Suppressor macrophage treated with lipopolysaccharide for 1 hour (primary cell): ENCODE results near the gene PLEKHG4B.
"Not testable (repeated sequence)": the region's sequence is repeated elsewhere in the genome, so short reads cannot be mapped to it uniquely, and the experiment has no call there.

Experiments used
- DNase-seq, 3 donors: peaks; one replicate each; pipeline ENCODE4 v3.0.0-alpha.2; 2020 to 2022

The PLEKHG4B gene, protein sequence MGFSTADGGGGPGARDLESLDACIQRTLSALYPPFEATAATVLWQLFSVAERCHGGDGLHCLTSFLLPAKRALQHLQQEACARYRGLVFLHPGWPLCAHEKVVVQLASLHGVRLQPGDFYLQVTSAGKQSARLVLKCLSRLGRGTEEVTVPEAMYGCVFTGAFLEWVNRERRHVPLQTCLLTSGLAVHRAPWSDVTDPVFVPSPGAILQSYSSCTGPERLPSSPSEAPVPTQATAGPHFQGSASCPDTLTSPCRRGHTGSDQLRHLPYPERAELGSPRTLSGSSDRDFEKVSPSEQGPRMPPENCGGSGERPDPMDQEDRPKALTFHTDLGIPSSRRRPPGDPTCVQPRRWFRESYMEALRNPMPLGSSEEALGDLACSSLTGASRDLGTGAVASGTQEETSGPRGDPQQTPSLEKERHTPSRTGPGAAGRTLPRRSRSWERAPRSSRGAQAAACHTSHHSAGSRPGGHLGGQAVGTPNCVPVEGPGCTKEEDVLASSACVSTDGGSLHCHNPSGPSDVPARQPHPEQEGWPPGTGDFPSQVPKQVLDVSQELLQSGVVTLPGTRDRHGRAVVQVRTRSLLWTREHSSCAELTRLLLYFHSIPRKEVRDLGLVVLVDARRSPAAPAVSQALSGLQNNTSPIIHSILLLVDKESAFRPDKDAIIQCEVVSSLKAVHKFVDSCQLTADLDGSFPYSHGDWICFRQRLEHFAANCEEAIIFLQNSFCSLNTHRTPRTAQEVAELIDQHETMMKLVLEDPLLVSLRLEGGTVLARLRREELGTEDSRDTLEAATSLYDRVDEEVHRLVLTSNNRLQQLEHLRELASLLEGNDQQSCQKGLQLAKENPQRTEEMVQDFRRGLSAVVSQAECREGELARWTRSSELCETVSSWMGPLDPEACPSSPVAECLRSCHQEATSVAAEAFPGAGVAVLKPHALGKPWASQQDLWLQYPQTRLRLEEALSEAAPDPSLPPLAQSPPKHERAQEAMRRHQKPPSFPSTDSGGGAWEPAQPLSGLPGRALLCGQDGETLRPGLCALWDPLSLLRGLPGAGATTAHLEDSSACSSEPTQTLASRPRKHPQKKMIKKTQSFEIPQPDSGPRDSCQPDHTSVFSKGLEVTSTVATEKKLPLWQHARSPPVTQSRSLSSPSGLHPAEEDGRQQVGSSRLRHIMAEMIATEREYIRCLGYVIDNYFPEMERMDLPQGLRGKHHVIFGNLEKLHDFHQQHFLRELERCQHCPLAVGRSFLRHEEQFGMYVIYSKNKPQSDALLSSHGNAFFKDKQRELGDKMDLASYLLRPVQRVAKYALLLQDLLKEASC (N-terminal part only)

DNA sequence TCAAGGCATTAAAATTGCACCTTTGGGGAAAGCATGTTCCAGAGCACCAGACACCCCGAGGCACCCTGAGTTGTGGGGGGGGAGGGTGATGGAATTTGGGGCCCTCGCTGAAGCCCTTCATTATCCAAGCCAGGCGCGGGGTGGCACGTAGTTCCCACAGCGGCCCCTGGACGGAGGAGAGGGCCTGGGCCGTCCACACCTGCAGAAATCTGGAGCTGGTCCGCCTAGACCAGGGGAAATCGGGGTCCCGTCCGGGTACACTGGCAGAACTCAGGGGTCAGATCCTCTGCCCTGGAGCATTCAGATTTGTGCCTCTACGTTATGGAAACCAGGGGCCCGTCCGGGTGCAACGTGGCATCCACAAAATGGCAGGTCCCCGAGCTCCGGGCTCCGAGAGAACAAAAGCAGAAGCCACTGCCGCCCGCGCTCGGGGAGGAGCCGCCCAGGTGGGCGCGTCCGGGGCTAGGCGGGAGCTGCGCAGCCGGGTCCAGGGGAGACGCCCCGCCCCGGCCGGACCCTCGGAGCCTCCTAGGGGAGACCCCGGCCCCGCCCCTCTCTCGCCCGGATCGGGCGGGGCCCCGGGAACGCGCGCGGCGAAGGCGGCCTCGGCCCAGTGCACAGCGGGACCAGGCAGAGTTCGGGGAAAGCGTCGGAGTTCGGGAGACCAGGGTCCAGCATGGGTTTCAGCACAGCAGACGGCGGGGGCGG lies at the start of gene PLEKHG4B:
Gene PLEKHG4B (plus strand): TSS at position 613 of the 708 bp plus-strand sequence. CDS start 64 bp downstream, at position 677.
- peak; percentile 33 to 66 (median 48) for DNase-seq

DNA sequence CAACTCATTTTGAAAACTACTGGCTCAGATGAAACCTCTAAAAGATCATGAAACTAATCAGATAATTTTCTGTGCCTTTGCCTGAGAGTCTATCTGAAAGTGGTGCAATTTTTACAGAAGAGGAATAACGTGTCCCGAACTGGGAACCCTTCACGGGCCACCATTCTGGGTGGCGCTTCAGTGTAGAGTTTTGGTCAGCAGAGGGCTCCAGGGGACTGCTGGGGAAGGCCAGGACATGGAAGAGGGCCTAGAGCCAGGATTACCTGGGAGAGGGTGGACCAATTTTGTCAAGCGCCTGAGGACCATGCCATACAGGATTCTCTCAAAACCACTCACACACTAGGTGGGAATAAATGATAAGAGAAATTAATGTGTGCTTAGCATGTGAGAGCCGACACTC lies 49.7 kb upstream of the PLEKHG4B start:
- peak in 1 of 3 donors; percentile 23 for DNase-seq

DNA sequence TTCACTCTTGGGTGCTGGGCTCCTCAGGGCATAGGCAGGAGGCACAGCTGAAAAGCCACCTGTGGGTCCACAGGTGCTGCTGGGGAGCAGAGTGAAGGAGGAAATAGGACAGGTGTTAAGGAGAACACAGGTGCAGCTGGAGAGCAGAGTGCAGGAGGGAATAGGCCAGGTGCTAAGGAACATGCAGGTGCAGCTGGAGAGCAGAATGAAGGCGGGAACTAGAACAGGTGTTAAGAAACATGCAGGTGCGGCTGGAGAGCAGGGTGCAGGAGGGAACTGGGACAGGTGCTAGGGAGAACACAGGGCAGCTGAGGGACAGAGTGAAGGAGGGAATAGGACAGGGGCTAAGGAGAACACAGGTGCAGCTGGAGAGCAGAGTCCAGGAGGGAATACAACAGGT lies 43.8 kb upstream of the PLEKHG4B start:
- no peak for DNase-seq

DNA sequence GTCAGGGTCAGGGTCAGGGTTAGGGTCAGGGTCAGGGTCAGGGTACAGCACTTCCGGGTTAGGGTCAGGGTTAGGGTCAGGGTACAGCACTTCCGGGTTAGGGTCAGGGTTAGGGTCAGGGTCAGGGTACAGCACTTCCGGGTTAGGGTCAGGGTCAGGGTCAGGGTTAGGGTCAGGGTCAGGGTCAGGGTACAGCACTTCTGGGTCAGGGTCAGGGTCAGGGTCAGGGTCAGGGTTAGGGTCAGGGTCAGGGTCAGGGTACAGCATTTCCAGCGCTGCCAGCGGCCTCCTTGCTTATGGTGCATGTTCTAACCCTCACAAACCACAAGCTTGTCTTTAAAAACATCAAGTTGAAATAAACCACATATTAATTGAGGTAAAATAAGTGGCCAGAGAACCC lies 42.4 kb upstream of the PLEKHG4B start:
- not testable (repeated sequence) for DNase-seq

DNA sequence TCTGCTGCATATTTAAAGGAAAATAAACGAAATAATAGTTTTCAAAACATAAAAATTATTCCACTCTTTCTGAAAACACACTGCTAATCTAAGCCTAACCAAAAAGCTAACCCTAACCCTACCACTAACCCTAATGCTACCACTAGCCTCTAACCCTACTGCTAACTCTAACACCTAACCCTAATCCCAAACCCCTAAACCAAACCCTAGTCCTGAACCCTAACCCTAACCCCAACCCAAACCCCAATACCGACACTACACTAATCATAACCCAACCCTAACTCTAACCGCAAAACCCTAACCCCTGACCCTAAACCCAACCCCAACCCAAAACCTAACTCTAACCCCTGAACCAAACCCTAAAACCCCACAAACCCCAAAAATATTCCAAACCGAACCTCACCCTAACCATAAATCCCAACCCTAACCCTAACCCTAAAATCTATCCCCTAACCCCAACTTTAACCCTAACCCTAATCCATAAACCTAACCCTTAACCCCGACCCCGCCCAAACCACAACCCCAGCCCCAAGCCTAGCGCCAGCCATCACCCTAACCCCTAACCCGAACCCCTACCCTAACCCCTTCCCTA lies 41.9 kb upstream of the PLEKHG4B start:
- DNase-seq, result no peak

DNA sequence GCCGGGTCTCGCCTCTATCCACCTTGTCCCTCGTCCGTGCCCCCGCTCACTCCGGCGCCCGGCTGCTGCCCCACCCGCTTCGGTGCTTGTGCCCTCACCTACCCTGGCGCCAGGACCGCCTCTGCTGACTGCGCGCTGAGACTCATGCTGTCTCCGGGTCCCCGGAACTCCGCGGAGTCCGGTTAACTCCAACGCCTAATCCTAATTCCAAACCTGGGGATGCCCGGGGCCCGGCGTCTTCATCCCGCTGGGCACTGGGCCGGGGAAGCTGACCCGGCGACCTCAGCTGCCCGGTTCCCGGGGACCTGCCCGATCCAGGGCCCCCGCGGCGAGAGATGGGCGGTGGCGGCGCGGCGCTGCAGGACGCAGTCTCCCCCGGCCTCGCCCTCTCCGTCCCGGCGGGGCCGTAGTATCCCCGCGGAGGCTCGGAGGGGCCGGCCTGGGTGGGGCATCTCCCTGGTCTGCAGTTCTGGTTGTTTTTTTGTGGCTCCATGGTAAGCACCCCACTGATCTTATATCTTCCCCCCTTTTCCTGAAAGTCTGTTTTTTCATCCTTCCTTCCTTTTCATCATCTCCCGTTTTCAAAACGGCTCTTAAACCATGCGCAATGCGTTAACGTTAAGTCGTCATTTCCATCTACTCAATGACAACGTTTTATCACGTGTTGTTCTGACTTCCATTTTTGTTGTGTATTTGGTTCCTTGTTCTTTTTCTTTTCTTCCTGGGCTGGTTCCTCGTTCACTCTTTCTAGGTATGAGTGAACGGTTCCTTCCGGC lies 41.1 kb upstream of the PLEKHG4B start:
- no peak for DNase-seq

DNA sequence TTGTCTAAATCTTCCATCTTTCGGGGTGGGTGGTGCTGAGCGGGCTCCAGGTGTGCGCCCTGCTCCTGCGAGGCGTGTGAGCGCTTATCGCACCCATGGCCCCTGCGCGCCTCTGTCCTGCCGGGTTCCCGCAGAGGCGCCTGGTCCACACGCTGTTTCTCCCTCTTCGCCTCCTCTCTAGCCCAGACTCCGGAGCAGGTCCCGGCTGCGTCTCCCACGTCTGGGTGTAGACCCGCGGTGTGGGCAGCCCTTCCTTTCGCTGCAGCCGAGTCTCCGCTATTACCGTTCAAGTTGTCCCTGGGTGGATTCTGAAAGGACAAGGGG lies 40.5 kb upstream of the PLEKHG4B start:
- no peak for DNase-seq

DNA sequence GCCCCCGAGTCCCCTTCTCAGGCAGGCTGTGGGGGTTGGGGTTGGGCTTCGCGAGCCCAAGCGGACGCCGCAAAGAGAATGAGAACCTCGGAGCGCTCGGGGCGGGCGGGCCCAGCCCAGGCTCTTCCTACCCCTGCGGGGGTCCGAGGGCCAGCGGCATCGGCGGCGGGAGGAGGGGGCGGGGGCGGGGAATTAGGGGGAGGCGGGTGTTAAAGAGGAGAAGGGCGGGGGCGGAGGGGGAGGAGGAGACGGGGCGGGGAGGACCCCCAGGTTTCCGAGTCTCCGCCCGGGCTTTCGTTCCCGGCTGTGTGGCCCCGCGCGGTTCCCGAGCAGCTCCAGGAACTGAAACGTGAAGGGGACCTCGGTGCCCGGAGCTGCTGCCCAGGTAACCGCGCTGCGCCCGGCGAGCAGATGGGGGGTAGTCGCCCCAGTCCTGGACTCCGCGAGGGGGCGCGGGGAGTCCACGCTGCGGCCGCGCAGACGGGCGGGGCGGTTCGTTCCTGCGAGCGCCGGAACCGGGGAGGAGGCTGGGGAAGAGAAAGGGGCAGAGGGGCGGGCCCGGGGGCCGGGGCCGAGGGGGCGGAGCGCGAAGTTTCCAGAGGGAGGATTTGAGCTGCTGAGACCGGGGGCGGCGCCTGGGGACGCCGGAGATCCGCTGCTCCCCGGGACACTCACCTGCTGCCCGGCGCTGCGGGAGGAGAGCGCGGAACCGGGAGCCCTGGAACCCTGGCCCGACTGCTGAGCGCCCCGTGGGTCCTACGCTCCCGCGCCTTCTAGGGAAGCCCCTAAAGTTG lies 38.4 kb upstream of the PLEKHG4B start:
- peak; percentile 18 to 55 (median 40) for DNase-seq

DNA sequence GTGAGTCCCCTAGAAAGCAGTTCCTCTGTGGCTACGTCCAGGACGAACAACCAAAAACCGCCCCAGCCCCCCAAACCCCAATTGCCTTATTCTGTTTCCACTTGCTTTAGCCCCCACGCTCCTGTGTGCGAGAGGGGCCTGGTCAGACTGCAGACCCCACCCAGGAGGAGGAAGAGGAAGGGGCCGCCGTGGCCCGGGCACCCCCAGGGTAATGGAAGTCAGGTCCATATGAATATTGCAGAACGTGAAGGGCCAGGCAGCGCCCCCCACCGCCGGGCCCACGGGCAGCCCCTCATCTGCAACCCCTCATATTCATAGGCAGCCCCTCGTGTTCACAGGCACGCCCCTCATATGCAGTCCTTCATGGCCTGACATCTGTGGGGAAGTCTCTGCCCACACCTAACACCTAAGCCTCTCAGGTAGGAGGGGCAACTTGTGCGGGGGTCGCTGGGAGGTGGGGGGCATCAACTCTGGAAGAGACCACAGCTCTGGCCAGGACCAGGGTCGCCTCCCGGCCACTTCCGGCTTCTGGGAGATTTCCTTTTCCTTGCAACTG lies 37.7 kb upstream of the PLEKHG4B start:
- DNase-seq, result no peak

DNA sequence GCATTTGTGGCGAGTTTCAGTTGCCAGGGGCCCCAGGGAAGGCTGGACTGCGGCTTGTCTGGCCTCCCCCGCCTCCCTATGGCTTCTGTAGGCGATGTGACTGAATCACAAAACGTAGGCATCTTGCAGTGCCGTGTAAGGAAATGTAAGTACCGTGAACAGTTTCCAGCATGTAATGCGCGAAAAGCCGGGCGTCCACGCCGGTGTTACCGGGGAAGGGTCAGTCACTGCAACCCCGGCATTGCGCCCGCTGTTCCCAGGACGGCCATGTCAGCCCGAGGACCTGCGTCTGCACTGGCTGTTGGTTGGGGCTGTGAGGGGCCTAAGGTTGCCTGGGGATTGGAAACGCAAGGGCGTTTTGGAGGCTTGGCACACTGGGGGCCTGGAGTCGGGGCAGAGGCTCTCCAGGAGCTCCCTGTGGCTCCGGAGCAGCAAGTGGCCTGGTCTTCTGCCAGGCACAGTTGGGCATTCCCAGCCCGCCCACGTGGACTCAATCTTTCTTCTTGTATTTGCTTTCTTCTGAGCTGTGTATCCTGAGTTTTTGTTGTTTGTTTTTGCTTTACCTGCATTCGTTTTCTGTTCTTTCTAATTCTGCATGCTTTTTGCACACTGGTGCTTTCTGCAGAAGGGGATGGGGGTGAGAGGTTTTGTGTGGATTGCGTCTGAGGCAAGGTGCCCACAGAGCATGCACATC lies 36.9 kb upstream of the PLEKHG4B start:
- no peak for DNase-seq

DNA sequence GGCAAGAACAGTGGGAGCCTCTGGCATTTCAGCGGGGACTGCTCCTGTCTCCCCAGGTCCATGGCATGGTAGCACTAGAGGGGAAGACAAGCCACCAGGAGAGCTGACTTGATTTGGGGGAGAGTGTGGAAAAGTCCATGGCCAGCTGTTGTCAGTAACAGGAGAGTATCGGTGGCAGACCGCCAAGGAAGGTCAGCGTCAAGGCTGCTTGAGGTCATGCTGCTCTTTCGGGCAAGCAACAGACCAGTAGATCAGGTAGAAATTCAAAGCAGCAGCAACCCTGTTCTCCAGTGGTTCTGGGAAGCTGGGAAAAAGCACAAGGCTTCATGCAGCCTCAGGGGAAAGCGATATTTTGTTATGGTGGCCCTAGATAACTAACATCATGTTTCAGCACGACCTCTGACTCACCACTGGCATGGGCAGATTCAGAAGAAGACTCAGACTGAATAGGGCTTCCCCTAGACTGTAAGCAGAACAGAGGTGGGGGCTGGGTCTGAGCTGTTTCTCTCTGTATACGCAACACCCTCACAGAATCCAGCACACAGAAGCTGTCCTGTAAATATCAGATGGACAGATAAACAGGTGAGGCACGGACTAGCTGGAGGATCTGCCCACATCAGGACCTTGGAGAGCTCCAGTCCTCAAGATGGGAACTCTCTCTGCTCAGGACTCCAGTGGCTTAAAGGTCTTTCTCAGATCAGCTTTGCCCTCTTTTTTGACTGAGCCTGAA lies 35.2 kb upstream of the PLEKHG4B start:
- peak; percentile 23 to 45 (median 27) for DNase-seq

DNA sequence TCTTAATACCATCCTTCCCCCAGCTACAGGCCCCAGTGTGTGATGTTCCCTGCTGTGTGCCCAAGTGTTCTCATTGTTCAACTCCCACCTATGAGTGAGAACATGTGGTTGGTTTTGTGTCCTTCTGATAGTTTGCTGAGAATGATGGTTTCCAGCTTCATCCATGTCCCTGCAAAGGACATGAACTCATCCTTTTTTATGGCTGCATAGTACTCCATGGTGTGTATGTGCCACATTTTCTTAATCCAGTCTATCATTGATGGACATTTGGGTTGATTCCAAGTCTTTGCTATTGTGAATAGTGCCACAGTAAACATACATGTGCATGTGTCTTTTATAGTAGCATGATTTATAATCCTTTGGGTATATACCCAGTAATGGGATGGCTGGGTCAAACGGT lies 31.7 kb upstream of the PLEKHG4B start:
- DNase-seq, result not testable (repeated sequence)

DNA sequence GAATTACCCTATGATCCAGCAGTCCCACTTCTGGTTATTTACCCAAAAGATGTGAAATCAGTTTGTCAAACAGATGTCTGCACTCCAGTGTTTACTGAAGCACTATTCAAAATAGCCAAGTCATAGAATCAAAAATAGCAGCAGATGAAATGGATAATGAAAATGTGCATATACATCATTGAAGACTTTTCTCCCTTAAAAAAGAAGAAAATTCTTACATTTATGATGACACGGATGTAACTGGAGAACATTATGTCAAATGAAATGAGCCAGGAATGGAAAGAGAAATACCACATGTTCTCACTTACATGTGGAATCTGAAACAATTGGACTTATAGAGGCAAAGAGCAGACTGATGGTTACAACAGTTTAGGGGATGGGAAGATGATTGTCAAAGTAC lies 21.5 kb upstream of the PLEKHG4B start:
- DNase-seq, result no peak

DNA sequence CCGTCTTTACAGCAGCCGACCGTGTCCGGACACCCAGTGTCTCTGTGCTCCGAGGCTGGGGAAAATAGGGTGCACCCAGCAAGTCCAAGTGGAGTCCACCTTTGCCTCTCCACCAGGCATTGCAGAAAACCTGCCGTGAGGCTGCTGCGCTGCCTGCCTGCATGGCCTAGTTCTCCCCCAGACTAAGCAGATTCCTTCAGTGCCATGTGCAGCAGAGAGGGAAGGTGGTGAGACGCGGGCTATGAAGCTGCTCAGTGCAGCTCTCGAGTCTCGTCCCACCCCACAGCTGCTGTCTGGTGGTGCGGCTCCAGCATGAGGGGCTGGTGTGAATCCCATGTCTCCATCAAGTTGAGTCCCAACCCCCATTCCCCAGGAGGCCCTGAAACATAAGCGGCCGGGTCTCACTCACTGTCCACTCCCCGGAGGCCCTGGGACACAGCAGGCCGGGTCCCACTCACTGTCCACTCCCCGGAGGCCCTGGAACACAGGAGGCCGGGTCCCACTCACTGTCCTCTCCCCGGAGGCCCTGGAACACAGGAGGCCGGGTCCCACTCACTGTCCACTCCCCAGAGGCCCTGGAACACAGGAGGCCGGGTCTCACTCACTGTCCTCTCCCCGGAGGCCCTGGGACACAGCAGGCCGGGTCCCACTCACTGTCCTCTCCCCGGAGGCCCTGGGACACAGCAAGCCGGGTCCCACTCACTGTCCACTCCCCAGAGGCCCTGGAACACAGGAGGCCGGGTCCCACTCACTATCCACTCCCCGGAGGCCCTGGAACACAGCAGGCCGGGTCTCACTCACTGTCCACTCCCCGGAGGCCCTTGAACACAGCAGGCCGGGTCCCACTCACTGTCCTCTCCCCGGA lies 19.4 kb upstream of the PLEKHG4B start:
- not testable (repeated sequence) for DNase-seq

DNA sequence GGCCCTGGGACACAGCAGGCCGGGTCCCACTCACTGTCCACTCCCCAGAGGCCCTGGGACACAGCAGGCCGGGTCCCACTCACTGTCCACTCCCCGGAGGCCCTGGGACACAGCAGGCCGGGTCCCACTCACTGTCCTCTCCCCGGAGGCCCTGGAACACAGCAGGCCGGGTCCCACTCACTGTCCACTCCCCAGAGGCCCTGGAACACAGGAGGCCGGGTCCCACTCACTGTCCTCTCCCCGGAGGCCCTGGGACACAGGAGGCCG lies 18.9 kb upstream of the PLEKHG4B start:
- DNase-seq, result not testable (repeated sequence)

DNA sequence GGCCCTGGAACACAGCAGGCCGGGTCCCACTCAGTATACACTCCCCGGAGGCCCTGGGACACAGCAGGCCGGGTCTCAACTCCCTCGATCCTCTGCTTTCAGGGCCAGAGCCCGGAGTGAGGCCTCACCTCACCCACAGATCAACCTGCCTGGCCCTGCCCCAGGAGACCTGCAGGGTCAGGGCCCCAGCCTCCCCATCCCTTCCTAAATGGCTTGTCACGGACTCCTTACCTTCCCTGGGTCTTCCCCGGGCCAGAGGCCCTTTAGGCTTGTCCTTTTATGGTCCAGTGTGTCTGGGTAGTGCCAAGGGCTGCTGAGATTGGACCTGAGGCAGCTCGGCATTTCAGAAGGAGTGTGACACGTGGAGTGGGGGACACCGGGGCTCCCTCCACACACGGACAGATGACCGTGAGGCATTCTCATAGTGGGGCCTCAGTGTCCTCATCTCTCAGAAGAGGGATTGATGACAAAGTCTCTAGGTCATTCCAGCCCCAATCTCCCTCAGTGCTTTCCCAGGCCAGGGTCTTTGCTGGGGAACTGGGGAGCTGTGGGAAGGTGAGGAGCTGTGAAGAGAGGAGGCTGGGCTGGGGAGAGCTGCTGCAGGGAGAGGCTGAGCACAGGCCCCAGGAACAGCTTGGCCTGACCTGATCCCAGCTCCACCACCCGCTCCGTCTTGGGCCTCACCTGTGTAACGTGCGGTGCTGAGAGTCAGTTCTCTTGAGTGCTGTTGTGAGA lies 18.0 kb upstream of the PLEKHG4B start:
- no peak for DNase-seq

DNA sequence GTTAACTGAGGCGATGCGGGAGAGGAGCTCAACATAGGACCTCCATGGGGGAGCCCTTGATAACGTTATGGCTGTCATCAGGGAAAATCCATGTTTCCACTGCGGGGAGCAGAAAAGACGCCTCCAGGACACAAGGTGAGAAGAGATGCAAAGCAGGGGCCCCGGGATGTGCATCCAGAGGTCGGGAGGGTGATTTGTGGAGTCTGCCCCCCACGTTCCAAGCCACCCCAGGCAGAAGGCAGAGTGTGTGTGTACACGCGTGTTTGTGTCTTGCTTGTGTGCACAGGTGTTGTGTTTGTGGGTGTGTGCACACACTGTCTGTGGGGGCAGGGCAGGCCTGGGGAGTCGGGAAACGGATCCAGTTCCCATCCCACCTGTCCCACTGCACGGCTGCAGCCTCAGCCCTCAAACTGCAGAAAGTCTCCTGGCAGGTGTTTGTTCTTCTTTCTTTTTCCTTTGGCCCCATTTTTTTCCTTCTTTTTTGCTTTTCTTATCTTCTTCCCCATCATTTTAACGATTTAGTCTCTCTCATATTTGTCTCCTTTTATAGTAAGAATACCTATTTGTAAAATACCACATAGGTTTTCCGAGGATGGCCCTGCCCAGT lies 17.4 kb upstream of the PLEKHG4B start:
- no peak for DNase-seq
